CD14-positive monocyte (primary cell): ENCODE data around the gene DNAJB5. TPM values are rescaled to one million over a fixed set of nuclear protein-coding genes. Genes with fewer than 3 reads are reported as not detected.

Source experiments
- DNase-seq, 3 donors: peaks; one replicate each; pipeline ENCODE4 v3.0.0-alpha.2; 2011 to 2022
- H2AFZ ChIP-seq: 2 replicates; pipeline ENCODE4 v1.6.0; 2012; ENCODE audit warnings: mild to moderate bottlenecking, low read depth, low read length, inconsistent platforms; ENCODE audit not compliant: insufficient read depth, poor library complexity, severe bottlenecking
- H3K27ac ChIP-seq, 2 donors: 1 replicate in 1 of 2; 2 replicates in 1 of 2; pipeline ENCODE4 v1.5.1; 2012 to 2013; ENCODE audit warnings: low read length in 2 of 2, control low read depth in 1 of 2, inconsistent platforms in 1 of 2, low read depth in 1 of 2, mild to moderate bottlenecking in 1 of 2
- H3K27me3 ChIP-seq, 2 donors: one replicate each; pipeline versions ENCODE4 v1.6.0 to v1.6.1; 2011 to 2013; ENCODE audit warnings: low read length in 2 of 2; ENCODE audit not compliant: control insufficient read depth in 2 of 2, insufficient read depth in 2 of 2
- H3K36me3 ChIP-seq, 2 donors: replicated peaks in 1 of 2; 1 replicate in 1 of 2; 2 replicates in 1 of 2; pipeline versions ENCODE4 v1.5.1 to v1.6.1; 2012 to 2013; ENCODE audit warnings: low read length in 2 of 2, control low read depth in 1 of 2, inconsistent platforms in 1 of 2, mild to moderate bottlenecking in 1 of 2; ENCODE audit not compliant: insufficient read depth in 2 of 2, control insufficient read depth in 1 of 2
- H3K4me1 ChIP-seq, 2 donors: 1 replicate in 1 of 2; 2 replicates in 1 of 2; pipeline versions ENCODE4 v1.5.1 to v1.6.1; 2012 to 2013; ENCODE audit warnings: low read length in 2 of 2, control low read depth in 1 of 2, inconsistent platforms in 1 of 2, mild to moderate bottlenecking in 1 of 2, moderate library complexity in 1 of 2; ENCODE audit not compliant: insufficient read depth in 2 of 2, control insufficient read depth in 1 of 2
- H3K4me2 ChIP-seq: replicated peaks from 2 replicates; pipeline ENCODE3; 2012; ENCODE audit warnings: low read length, moderate library complexity, mild to moderate bottlenecking; ENCODE audit not compliant: poor library complexity, severe bottlenecking; ENCODE audit errors: extremely low read depth
- H3K4me3 ChIP-seq, 3 experiments: fragments of 200-600 bp in 1 of 3; sonication (generic) in 1 of 3; replicated peaks in 1 of 3; 1 replicate in 2 of 3; 2 replicates in 1 of 3; pipeline ENCODE4 v1.5.1; 2011 to 2013; ENCODE audit warnings: low read length in 3 of 3, mild to moderate bottlenecking in 3 of 3, control low read depth in 2 of 3, low read depth in 2 of 3, inconsistent platforms in 1 of 3, moderate library complexity in 1 of 3
- H3K79me2 ChIP-seq: 2 replicates; pipeline ENCODE4 v1.6.0; 2012; ENCODE audit warnings: mild to moderate bottlenecking, control low read depth, inconsistent platforms, low read length, moderate library complexity; ENCODE audit not compliant: insufficient read depth
- H3K9ac ChIP-seq: 2 replicates; pipeline ENCODE4 v1.6.0; 2017; ENCODE audit warnings: low read length, mild to moderate bottlenecking; ENCODE audit not compliant: insufficient read depth, poor library complexity, severe bottlenecking
- H3K9me3 ChIP-seq, 2 donors: replicated peaks in 1 of 2; 1 replicate in 1 of 2; 2 replicates in 1 of 2; pipeline versions ENCODE4 v1.5.1 to v1.6.1; 2012 to 2013; ENCODE audit warnings: low read length in 2 of 2, control low read depth in 1 of 2; ENCODE audit not compliant: control insufficient read depth in 1 of 2, insufficient read depth in 1 of 2
- H4K20me1 ChIP-seq: 2 replicates; pipeline ENCODE4 v1.6.0; 2012; ENCODE audit warnings: mild to moderate bottlenecking, low read length, control low read depth, moderate library complexity; ENCODE audit not compliant: insufficient read depth
- H3K27ac Mint-ChIP-seq, 7 donors: one replicate each; pipeline ENCODE4 v1.8.0; 2020; ENCODE audit warnings: mild to moderate bottlenecking in 7 of 7, mixed read lengths in 7 of 7, moderate library complexity in 6 of 7, inconsistent platforms in 2 of 7
- H3K27me3 Mint-ChIP-seq, 3 donors: one replicate each; pipeline ENCODE4 v1.8.0; 2021 to 2022; ENCODE audit warnings: low read depth in 3 of 3, mild to moderate bottlenecking in 3 of 3, mixed read lengths in 3 of 3, moderate library complexity in 3 of 3, inconsistent platforms in 1 of 3
- H3K36me3 Mint-ChIP-seq, 2 donors: one replicate each; pipeline ENCODE4 v1.8.0; 2020; ENCODE audit warnings: mixed read lengths in 2 of 2, inconsistent platforms in 1 of 2, mild to moderate bottlenecking in 1 of 2
- H3K4me1 Mint-ChIP-seq: one replicate; pipeline ENCODE4 v1.8.0; 2020; ENCODE audit warnings: mild to moderate bottlenecking, mixed read lengths
- H3K4me3 Mint-ChIP-seq, 2 donors: one replicate each; pipeline ENCODE4 v1.8.0; 2020; ENCODE audit warnings: mild to moderate bottlenecking in 2 of 2, mixed read lengths in 2 of 2, moderate library complexity in 1 of 2
- H3K9me3 Mint-ChIP-seq, 7 donors: one replicate each; pipeline ENCODE4 v1.8.0; 2020 to 2022; ENCODE audit warnings: mixed read lengths in 7 of 7, mild to moderate bottlenecking in 6 of 7, moderate library complexity in 6 of 7, inconsistent platforms in 2 of 7
- CTCF ChIP-seq: fragments of 200-600 bp; IDR thresholded peaks from one replicate; pipeline ENCODE4 v1.8.0; 2022; ENCODE audit warnings: antibody characterized with exemption, mild to moderate bottlenecking
- WGBS: methylation state at CpG from one replicate; pipeline ENCODE4 v1.1.5; 2013; ENCODE audit warnings: missing lambda C conversion rate; ENCODE audit not compliant: insufficient coverage; 5-methylcytosine and 5-hydroxymethylcytosine counted together
- intact Hi-C, 2 donors: fragments of 100-400 bp; cut with micrococcal nuclease; formaldehyde crosslinking; loops; one replicate each; pipeline versions ENCODE4 v1.15.0 to v1.15.1; 2023
- polyA plus RNA-seq, 3 donors: library from polyadenylated mRNA; depleted of rRNA in 1 of 3; unstranded in 2 of 3; stranded (reverse) in 1 of 3; fragments of 300-500 nt in 2 of 3; fragments of >200 nt in 1 of 3; fragmentation: Illumina TruSeq in 2 of 3; gene quantifications; 1 replicate in 2 of 3; 2 replicates in 1 of 3; pipeline ENCODE4 v1.2.3, GENCODE V29; 2012 to 2021

DNAJB5 gene
- polyA plus RNA-seq, 3 donors = 0.66 to 1.9 (median 0.84) TPM

GRCh38 chr9:34997379-34997781 is 7.8 kb downstream of the DNAJB5 start:
- no peak overlapping the region for H2AFZ ChIP-seq
- H3K9me3 ChIP-seq = no peaks in the 10 kb centered on the region
- H3K4me3 ChIP-seq = no peak overlapping the region
- no peaks in the 10 kb centered on the region for H3K79me2 ChIP-seq
- H3K4me1 ChIP-seq = no peaks in the 10 kb centered on the region
- no peaks in the 10 kb centered on the region for H4K20me1 ChIP-seq
- Mint-ChIP-seq H3K27ac (no peak overlapping the region), H3K4me1 (peaks cover 12% of the 10 kb centered on the region), H3K36me3 (no peaks in the 10 kb centered on the region), H3K9me3 (no peaks in the 10 kb centered on the region), H3K27me3 (no peaks in the 10 kb centered on the region), H3K4me3 (no peak overlapping the region)
- intact Hi-C loops = no loop called here
- no peak for DNase-seq
- no peak overlapping the region for H3K9ac ChIP-seq
- H3K36me3 ChIP-seq = no peaks in the 10 kb centered on the region
- no peak overlapping the region for H3K27ac ChIP-seq
- H3K4me2 ChIP-seq = no peak overlapping the region
- H3K27me3 ChIP-seq = no peaks in the 10 kb centered on the region
- no peak for TF ChIP-seq CTCF

GRCh38 chr9:34998266-34998665 is 8.7 kb downstream of the DNAJB5 start:
- intact Hi-C loops = no loop called here
- Histone ChIP-seq H3K27me3 (no peaks in the 10 kb centered on the region), H2AFZ (no peak overlapping the region), H3K27ac (no peak overlapping the region), H3K9ac (no peak overlapping the region), H3K4me2 (no peak overlapping the region), H3K4me3 (no peak overlapping the region), H3K79me2 (no peaks in the 10 kb centered on the region), H3K9me3 (no peaks in the 10 kb centered on the region), H3K4me1 (no peaks in the 10 kb centered on the region), H3K36me3 (no peaks in the 10 kb centered on the region), H4K20me1 (no peaks in the 10 kb centered on the region)
- TF ChIP-seq CTCF = no peak
- H3K9me3 Mint-ChIP-seq = no peaks in the 10 kb centered on the region
- no peak for DNase-seq
- no peaks in the 10 kb centered on the region for H3K36me3 Mint-ChIP-seq
- H3K4me1 Mint-ChIP-seq = peaks cover 4% of the 10 kb centered on the region
- H3K4me3 Mint-ChIP-seq = no peak overlapping the region
- no peak overlapping the region for H3K27ac Mint-ChIP-seq
- H3K27me3 Mint-ChIP-seq = no peaks in the 10 kb centered on the region
- 83% methylated on average over 2 of the region's 3 CpGs for WGBS
